ENCODE results near the gene TMEM94. TPM values are rescaled to one million over a fixed set of nuclear protein-coding genes. Genes with fewer than 3 reads are reported as not detected.

TMEM94 gene
- total and polyA plus RNA-seq, 2 experiments from 2014 or later = 43.5 to 53.5 TPM

DNA sequence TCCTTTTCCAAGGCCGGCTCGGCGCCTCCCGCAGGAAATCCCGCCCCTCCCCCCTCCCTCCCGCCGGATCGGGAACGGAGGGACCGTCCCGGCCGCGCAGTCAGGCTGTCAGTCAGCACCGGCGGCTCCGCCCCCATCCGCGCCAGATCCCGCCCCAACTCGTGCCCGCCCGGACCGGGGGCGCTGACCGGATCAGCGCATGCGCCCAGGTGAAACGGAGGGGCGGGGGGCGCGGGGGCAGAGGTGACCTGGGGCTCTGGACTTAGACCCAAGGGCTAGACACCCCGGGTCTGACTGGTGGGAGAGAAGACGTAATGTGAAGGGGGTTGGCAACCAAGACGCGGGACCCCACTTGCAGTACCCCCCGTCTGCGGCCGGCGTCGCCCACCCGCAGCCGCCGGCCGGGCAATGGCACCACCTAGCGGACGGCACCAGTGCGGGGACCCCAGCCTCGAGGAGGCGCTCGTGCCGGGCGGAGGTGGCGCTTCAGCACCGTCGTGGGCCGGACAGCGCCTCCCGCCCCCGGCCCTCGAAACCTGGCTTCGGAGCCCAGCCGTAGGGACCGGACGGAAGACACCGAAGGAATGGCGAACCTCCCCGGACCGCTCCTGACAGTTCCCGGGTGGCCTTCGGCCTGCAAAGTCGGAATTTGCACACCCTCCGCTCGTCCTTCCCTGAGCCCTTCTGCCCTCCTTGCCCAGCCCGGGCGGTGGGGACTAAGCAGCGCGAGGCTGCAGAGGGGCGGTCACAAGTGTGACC, 59.2 kb downstream of the TMEM94 start, which contains the start of gene CASKIN2:
Gene CASKIN2 (minus strand): TSS at position 42 of the 759 bp plus-strand sequence. CDS start 1,733 bp downstream, outside the sequence.
- WGBS (ENCODE audit: low lambda C conversion rate, missing lambda C conversion rate) = 2% methylated on average over 34 of the region's 78 CpGs
- H3K36me3 ChIP-seq (replicated peaks; ENCODE audit: insufficient read depth, low read depth) = no peaks in the 10 kb centered on the region
- peaks cover 45% of the 10 kb centered on the region for H3K4me1 ChIP-seq (ENCODE audit: insufficient read depth)

DNA sequence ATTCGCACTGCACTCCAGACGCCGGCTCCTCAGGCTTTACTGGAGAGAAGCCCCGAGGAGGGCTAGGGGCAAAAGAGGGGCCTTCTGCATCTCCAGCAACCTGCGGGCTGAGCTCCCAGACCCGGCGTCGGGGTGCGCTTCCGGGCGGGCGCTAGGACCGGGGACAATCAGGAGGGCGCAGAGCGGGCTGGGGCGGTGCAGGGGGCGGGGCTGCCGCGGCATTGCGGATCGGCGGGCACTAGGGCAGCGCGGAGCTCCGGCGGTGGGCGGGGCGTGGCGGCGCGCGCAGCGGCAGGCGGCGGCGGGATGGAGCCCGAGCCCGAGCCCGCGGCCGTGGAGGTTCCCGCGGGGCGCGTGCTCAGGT, 59.8 kb downstream of the TMEM94 start, which contains the start of gene TSEN54:
Gene TSEN54 (plus strand): TSS at position 274 of the 364 bp plus-strand sequence. CDS start 33 bp downstream, at position 307.
- peaks cover 66% of the 10 kb centered on the region for H3K79me2 ChIP-seq
- peak within 1 kb of the TSS; percentile 99 for H2AFZ ChIP-seq
- H3K4me1 ChIP-seq (ENCODE audit: insufficient read depth) = peaks cover 43% of the 10 kb centered on the region

More for the DNA sequence above, 59.2 kb downstream of the TMEM94 start, which contains the start of gene CASKIN2:
- Histone ChIP-seq H3K79me2 (peaks cover 72% of the 10 kb centered on the region), H2AFZ (peak within 1 kb of the TSS; percentile 99), H3K4me2 (peak within 1 kb of the TSS; percentile 100), H4K20me1 (ENCODE audit: insufficient read depth, poor library complexity, severe bottlenecking) (peaks cover 18% of the 10 kb centered on the region), H3K9me3 (ENCODE audit: low read depth) (no peaks in the 10 kb centered on the region), H3K27me3 (no peaks in the 10 kb centered on the region), H3K4me3 (peak within 1 kb of the TSS; percentile 100), H3K9me2 (replicated peaks; ENCODE audit: insufficient read depth) (no peaks in the 10 kb centered on the region), H3K27ac (peak within 1 kb of the TSS; percentile 82)
- TF ChIP-seq, protein P1, sequence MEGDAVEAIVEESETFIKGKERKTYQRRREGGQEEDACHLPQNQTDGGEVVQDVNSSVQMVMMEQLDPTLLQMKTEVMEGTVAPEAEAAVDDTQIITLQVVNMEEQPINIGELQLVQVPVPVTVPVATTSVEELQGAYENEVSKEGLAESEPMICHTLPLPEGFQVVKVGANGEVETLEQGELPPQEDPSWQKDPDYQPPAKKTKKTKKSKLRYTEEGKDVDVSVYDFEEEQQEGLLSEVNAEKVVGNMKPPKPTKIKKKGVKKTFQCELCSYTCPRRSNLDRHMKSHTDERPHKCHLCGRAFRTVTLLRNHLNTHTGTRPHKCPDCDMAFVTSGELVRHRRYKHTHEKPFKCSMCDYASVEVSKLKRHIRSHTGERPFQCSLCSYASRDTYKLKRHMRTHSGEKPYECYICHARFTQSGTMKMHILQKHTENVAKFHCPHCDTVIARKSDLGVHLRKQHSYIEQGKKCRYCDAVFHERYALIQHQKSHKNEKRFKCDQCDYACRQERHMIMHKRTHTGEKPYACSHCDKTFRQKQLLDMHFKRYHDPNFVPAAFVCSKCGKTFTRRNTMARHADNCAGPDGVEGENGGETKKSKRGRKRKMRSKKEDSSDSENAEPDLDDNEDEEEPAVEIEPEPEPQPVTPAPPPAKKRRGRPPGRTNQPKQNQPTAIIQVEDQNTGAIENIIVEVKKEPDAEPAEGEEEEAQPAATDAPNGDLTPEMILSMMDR (IDR thresholded peaks at IDR 0.05; ENCODE audit: poor library complexity) = peak; percentile 100
- no peak for TF ChIP-seq EZH2 (IDR thresholded peaks at IDR 0.05; ENCODE audit: borderline replicate concordance)
- peak; percentile 98 for DNase-seq (ENCODE audit: low spot score)

DNA sequence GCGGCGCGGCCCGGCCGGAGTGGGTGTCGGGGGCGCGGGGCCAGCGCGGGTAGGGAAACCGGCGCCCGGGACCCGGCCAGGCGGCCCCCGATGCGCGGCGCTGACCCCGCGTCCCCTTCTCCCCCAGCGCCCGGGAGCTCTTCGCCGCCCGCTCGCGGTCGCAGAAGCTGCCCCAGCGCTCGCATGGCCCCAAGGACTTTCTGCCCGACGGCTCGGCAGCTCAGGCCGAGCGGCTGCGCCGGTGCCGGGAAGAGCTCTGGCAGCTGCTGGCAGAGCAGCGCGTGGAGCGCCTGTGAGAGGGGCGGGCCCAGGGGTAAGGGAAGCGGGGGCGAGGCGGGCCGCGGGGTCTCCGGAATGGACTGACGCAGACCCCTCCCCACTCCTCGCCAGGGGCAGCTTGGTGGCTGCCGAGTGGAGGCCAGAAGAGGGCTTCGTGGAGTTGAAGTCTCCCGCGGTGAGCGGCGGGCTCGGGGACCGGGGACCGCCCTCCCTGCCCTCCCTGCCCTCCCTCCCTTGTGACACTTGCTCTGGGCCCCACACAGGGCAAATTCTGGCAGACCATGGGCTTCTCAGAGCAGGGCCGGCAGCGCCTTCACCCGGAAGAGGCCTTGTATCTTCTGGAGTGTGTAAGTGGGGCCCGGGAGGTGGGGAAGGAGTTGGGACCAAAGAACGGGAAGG, 60.3 kb downstream of the TMEM94 start:
- under 1% methylated on average over 21 of the region's 65 CpGs for WGBS (ENCODE audit: low lambda C conversion rate, missing lambda C conversion rate)
- peak overlapping the region; percentile 88 for H2AFZ ChIP-seq
- H4K20me1 ChIP-seq (ENCODE audit: insufficient read depth, poor library complexity, severe bottlenecking) = peaks cover 18% of the 10 kb centered on the region
- TF ChIP-seq EZH2 (IDR thresholded peaks at IDR 0.05; ENCODE audit: borderline replicate concordance) = no peak
- TF ChIP-seq, protein P1 (IDR thresholded peaks at IDR 0.05; ENCODE audit: poor library complexity) = no peak
- TF ChIP-seq EZH2phosphoT487 (IDR thresholded peaks at IDR 0.05; ENCODE audit: low read depth, severe bottlenecking, unreplicated experiment) = no peak
- peak overlapping the region; percentile 92 for H3K27ac ChIP-seq
- H3K4me3 ChIP-seq = peak overlapping the region; percentile 96
- no peaks in the 10 kb centered on the region for H3K9me2 ChIP-seq (replicated peaks; ENCODE audit: insufficient read depth)
- H3K9me3 ChIP-seq (ENCODE audit: low read depth) = no peaks in the 10 kb centered on the region
- peak; percentile 73 for DNase-seq (ENCODE audit: low spot score)
- no peaks in the 10 kb centered on the region for H3K36me3 ChIP-seq (replicated peaks; ENCODE audit: insufficient read depth, low read depth)
- peaks cover 61% of the 10 kb centered on the region for H3K79me2 ChIP-seq
- no peaks in the 10 kb centered on the region for H3K27me3 ChIP-seq
- peaks cover 38% of the 10 kb centered on the region for H3K4me1 ChIP-seq (ENCODE audit: insufficient read depth)
- peak overlapping the region; percentile 99 for H3K4me2 ChIP-seq

More for the DNA sequence above, 59.8 kb downstream of the TMEM94 start, which contains the start of gene TSEN54:
- Histone ChIP-seq H3K4me2 (peak within 1 kb of the TSS; percentile 100), H3K27me3 (no peaks in the 10 kb centered on the region), H4K20me1 (ENCODE audit: insufficient read depth, poor library complexity, severe bottlenecking) (peaks cover 18% of the 10 kb centered on the region), H3K4me3 (peak within 1 kb of the TSS; percentile 100), H3K9me2 (replicated peaks; ENCODE audit: insufficient read depth) (no peaks in the 10 kb centered on the region), H3K27ac (peak within 1 kb of the TSS; percentile 92), H3K9me3 (ENCODE audit: low read depth) (no peaks in the 10 kb centered on the region), H3K36me3 (replicated peaks; ENCODE audit: insufficient read depth, low read depth) (no peaks in the 10 kb centered on the region)
- TF ChIP-seq EZH2phosphoT487 (IDR thresholded peaks at IDR 0.05; ENCODE audit: low read depth, severe bottlenecking, unreplicated experiment) (no peak), EZH2 (IDR thresholded peaks at IDR 0.05; ENCODE audit: borderline replicate concordance) (no peak)
- TF ChIP-seq, protein P1 (IDR thresholded peaks at IDR 0.05; ENCODE audit: poor library complexity) = no peak
- peak; percentile 96 for DNase-seq (ENCODE audit: low spot score)
- 1% methylated on average over 10 of the region's 45 CpGs for WGBS (ENCODE audit: low lambda C conversion rate, missing lambda C conversion rate)

Measured in hepatocyte (in vitro differentiated cells).